Measurements from ENCODE around the gene LRMDA.

LRMDA gene

GRCh38 chr10:76436401-76436811 lies 1005.0 kb downstream of the LRMDA start:
- TF ChIP-seq CTCF (IDR thresholded peaks at IDR 0.05) = no peak

- no peak for TF ChIP-seq CTCF (IDR thresholded peaks at IDR 0.05)
These were observed 1005.6 kb downstream of the LRMDA start for GRCh38 chr10:76436981-76437380.

DNA sequence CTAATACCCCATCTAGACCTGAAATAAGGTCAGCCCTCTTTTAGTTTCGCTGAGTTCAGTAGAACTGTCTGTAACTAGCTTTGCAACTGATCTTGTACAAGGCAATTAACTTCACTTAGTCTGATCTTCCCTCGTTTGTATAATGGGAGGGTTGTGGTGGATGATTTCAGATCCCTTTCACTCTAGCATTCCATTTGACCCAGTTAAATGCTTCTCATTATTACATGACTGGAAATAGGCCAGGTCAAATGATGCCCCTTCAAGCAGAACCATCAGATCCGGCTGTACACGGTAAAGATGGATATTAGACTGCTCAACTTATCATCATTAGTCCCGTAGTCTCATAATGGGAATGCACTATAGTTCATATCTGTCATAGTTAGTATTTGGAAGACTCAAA lies 1009.0 kb downstream of the LRMDA start:
- no peak for TF ChIP-seq CTCF (IDR thresholded peaks at IDR 0.05)

GRCh38 chr10:76442113-76442512 lies 1010.7 kb downstream of the LRMDA start:
- no peak for TF ChIP-seq CTCF (IDR thresholded peaks at IDR 0.05)

DNA sequence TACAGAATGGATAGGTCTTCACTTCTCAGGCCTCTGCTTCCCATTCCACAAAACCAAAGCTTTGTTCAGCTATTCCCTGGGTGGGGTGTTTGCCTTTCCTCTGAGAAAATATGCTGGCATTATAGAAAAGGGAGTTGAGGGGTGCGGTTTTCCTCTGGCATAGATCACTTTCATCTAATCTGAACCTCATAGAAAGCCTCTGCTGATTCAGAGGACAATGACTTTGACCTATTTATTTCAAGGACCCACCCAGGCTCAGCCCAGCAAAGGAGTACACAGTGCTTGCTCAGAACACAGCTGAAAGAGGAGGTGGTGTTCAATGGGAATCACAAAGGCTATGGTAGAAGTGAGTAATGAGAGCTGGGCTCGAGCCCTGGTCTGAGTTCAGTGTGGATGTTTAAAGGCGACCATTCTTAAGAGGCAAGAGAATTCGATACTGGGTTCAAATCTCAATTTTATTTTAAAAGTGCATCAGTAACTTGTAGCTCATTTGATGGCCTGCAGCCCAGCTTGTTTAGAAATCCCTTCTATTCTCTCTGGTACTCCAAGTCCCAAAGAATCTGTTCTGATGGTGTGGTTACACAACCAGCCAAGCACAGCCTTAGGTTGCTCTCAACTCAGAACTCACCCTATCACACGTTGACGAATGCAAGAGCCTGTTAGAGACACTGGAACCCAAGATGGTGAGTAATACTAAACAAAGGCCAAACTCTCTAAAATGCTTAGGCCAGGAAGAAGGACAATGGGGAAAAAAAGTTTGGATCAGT lies 1012.8 kb downstream of the LRMDA start:
- no peak for TF ChIP-seq CTCF (IDR thresholded peaks at IDR 0.05)

DNA sequence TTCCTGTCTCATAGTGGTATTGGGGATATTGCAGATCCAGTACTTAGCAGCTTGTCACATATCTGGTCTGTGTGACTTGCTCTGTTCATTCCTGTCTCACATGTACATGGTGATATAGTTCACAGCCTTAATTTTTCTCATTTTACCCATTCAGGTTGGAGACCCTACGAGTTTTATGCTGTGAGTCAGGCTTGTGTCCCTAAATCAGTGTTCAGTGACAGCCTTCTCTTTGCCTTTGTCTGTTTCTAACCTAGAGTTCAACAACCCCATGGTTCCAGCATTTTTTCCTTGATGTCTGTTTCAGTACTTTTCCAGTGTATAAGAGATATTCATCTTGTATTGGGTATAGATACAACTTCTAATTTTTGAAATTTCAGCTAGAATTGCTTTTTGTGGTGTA lies 1016.2 kb downstream of the LRMDA start:
- TF ChIP-seq CTCF (IDR thresholded peaks at IDR 0.05) = no peak

DNA sequence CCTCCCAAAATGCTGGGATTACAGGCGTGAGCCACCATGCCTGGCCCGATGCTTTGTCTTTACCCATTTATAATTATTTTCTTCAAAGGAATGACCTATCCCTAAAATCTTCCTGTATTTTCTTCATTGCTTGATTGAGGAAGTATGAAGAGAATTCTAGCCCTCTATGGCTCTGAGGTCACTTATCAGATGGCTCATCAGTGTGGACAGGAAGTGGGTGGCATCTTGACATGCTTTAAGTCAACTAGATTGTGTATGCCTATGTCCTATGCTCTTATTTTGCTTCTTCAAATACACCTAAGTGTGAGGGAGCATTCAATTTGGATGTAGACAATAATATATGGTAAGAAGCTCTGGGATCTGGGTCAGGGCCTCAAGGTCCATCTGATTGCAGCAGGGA lies 1020.5 kb downstream of the LRMDA start:
- TF ChIP-seq CTCF (IDR thresholded peaks at IDR 0.05) = no peak

GRCh38 chr10:76453332-76453731 lies 1021.9 kb downstream of the LRMDA start:
- TF ChIP-seq CTCF (IDR thresholded peaks at IDR 0.05) = no peak
